Smooth muscle cell (in vitro differentiated cells): Measurements from ENCODE around the gene CEP131. TPM values are rescaled to one million over a fixed set of nuclear protein-coding genes. Genes with fewer than 3 reads are reported as not detected.
"Not testable (repeated sequence)": the region's sequence is repeated elsewhere in the genome, so short reads cannot be mapped to it uniquely, and the experiment has no call there.

Experiments
- DNase-seq: peaks from one replicate; lab custom pipeline; 2025; ENCODE audit not compliant: unreplicated experiment; lab: John Stamatoyannopoulos, UW
- H2AFZ ChIP-seq: fragments of 200-600 bp; sonication (generic); 2 replicates; pipeline ENCODE4 v1.6.0; 2016; ENCODE audit warnings: antibody characterized with exemption, low read depth, mild to moderate bottlenecking
- H3F3A ChIP-seq: fragments of 200-600 bp; sonication (generic); 2 replicates; pipeline ENCODE4 v1.6.0; 2017; ENCODE audit warnings: antibody characterized with exemption, low read depth
- H3K27ac ChIP-seq: fragments of 200-600 bp; sonication (generic); 2 replicates; pipeline ENCODE4 v1.5.1; 2016; ENCODE audit warnings: low read depth, mild to moderate bottlenecking
- H3K27me3 ChIP-seq: fragments of 200-600 bp; sonication (generic); 2 replicates; pipeline ENCODE4 v1.6.1; 2016; ENCODE audit warnings: low read depth, mild to moderate bottlenecking
- H3K36me3 ChIP-seq: fragments of 200-600 bp; sonication (generic); 2 replicates; pipeline ENCODE4 v1.5.1; 2016; ENCODE audit warnings: low read depth
- H3K4me1 ChIP-seq: fragments of 200-600 bp; sonication (generic); 2 replicates; pipeline ENCODE4 v1.5.1; 2016; ENCODE audit warnings: low read depth
- H3K4me2 ChIP-seq: fragments of 200-600 bp; sonication (generic); 2 replicates; pipeline ENCODE4 v1.6.0; 2016; ENCODE audit warnings: mild to moderate bottlenecking
- H3K4me3 ChIP-seq: fragments of 200-600 bp; sonication (generic); 2 replicates; pipeline ENCODE4 v1.5.1; 2016; ENCODE audit warnings: mild to moderate bottlenecking
- H3K79me2 ChIP-seq: fragments of 200-600 bp; sonication (generic); 2 replicates; pipeline ENCODE4 v1.6.0; 2016; ENCODE audit warnings: low read depth, mild to moderate bottlenecking
- H3K9ac ChIP-seq: fragments of 200-600 bp; sonication (generic); 2 replicates; pipeline ENCODE4 v1.6.0; 2016; ENCODE audit warnings: low read depth
- H3K9me3 ChIP-seq: fragments of 200-600 bp; sonication (generic); replicated peaks from 2 replicates; pipeline ENCODE4 v1.5.1; 2016; ENCODE audit warnings: low read depth
- H4K20me1 ChIP-seq: fragments of 200-600 bp; sonication (generic); 2 replicates; pipeline ENCODE4 v1.6.0; 2016; ENCODE audit warnings: low read depth
- WGBS: methylation state at CpG from one replicate; pipeline ENCODE4 v1.1.7; 2016; ENCODE audit warnings: low lambda C conversion rate; 5-methylcytosine and 5-hydroxymethylcytosine counted together
- polyA plus RNA-seq: library from polyadenylated mRNA; unstranded; fragments of >200 nt; fragmentation: Nextera tagmentation; extraction: Ambion mirVana; gene quantifications from 2 replicates; pipeline ENCODE4 v1.2.1, GENCODE V29; 2016
- total RNA-seq: library from RNA; depleted of rRNA; stranded (reverse); fragments of >200 nt; gene quantifications from 2 replicates; pipeline ENCODE4 v1.2.3, GENCODE V29; 2014
- TF ChIP-seq, protein P1 (sequence below): fragments of 200-600 bp; sonication (generic); IDR thresholded peaks from 2 replicates; pipeline ENCODE4 v1.5.1; 2017; ENCODE audit warnings: borderline replicate concordance, mild to moderate bottlenecking, antibody characterized with exemption; ENCODE audit not compliant: insufficient read depth, poor library complexity, severe bottlenecking

Gene CEP131
- total and polyA plus RNA-seq, 2 experiments from 2014 or later: 3.0 to 13.4 TPM

DNA sequence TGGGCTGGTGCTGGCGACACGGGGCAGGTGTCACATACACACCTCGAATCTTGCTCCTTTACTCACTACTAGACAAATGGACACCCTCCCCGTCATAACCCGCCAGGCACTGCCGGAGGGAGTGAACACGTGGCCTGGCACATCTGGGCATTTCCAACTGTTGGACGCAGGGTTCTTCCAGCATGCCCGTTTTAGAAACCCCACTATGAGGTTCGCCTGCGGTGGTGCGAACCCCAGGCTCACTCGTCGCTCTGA is 6.8 kb upstream of the CEP131 start:
- H3K4me2 ChIP-seq: no peak overlapping the region
- TF ChIP-seq, protein P1, sequence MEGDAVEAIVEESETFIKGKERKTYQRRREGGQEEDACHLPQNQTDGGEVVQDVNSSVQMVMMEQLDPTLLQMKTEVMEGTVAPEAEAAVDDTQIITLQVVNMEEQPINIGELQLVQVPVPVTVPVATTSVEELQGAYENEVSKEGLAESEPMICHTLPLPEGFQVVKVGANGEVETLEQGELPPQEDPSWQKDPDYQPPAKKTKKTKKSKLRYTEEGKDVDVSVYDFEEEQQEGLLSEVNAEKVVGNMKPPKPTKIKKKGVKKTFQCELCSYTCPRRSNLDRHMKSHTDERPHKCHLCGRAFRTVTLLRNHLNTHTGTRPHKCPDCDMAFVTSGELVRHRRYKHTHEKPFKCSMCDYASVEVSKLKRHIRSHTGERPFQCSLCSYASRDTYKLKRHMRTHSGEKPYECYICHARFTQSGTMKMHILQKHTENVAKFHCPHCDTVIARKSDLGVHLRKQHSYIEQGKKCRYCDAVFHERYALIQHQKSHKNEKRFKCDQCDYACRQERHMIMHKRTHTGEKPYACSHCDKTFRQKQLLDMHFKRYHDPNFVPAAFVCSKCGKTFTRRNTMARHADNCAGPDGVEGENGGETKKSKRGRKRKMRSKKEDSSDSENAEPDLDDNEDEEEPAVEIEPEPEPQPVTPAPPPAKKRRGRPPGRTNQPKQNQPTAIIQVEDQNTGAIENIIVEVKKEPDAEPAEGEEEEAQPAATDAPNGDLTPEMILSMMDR: no peak
- peaks cover 17% of the 10 kb centered on the region for H4K20me1 ChIP-seq
- DNase-seq: no peak
- H3K79me2 ChIP-seq: no peaks in the 10 kb centered on the region
- H2AFZ ChIP-seq: no peak overlapping the region
- H3K27me3 ChIP-seq: no peaks in the 10 kb centered on the region
- no peak overlapping the region for H3K4me3 ChIP-seq
- no peak overlapping the region for H3K27ac ChIP-seq
- H3K9me3 ChIP-seq: no peaks in the 10 kb centered on the region
- 97% methylated on average over 14 of the region's 14 CpGs for WGBS
- H3K9ac ChIP-seq: no peak overlapping the region
- no peaks in the 10 kb centered on the region for H3K4me1 ChIP-seq
- no peaks in the 10 kb centered on the region for H3K36me3 ChIP-seq
- no peaks in the 10 kb centered on the region for H3F3A ChIP-seq

DNA sequence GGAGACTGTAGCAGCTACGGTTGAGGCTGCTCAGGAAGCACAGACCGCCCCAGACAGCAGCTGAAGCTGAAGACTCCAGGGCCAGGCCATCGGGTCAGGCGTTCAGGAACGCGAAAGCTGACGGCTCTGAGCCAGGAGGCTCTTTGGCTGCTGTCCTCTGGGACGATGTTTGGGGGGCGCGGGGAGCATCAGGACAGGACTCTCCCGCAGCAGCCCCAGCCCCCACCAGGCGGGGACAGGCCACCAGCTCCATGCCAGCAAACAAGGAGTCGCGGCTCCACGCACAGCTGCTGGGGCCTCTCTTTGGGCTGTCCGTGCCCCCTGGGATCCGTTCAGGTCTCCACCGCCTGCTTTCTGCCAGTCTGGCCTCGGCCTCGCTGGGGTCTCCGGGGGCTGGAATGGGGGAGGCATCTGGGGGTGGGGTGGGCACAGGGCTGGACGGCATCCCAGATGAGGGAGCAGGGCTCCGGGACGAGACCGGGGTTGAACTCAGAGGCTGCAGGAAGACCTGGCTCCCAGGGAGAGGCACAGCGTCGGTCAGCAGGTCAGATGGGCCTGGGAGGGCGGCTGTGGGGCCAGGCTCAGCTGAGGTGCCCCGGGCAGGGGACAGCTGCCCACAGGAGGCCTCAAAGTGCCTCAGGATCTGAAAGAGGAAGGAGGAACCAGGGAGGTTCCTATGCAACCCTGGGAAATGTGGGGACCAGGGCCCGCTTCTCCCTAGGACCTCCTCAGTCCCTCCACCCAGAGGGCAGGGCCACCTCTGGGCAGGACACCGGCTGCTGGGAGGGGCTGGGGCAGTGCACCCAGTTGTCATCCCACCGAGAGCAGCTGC is 6.3 kb upstream of the CEP131 start:
- Histone ChIP-seq H3K79me2 (no peaks in the 10 kb centered on the region), H2AFZ (no peak overlapping the region), H3K9ac (no peak overlapping the region), H4K20me1 (peaks cover 11% of the 10 kb centered on the region), H3K4me3 (no peak overlapping the region), H3K27ac (no peak overlapping the region), H3K4me1 (no peaks in the 10 kb centered on the region), H3K27me3 (no peaks in the 10 kb centered on the region), H3K36me3 (no peaks in the 10 kb centered on the region), H3K9me3 (no peaks in the 10 kb centered on the region), H3F3A (no peaks in the 10 kb centered on the region), H3K4me2 (no peak overlapping the region)
- DNase-seq: no peak
- 98% methylated on average over 31 of the region's 32 CpGs for WGBS
- TF ChIP-seq, protein P1: no peak

- no peaks in the 10 kb centered on the region for H3K79me2 ChIP-seq
- H3K4me2 ChIP-seq: no peak overlapping the region
- H4K20me1 ChIP-seq: peaks cover 5% of the 10 kb centered on the region
- 93% methylated on average over 9 of the region's 9 CpGs for WGBS
- no peaks in the 10 kb centered on the region for H3F3A ChIP-seq
- peaks cover 4% of the 10 kb centered on the region for H3K4me1 ChIP-seq
- H3K27me3 ChIP-seq: no peaks in the 10 kb centered on the region
- no peaks in the 10 kb centered on the region for H3K9me3 ChIP-seq
- no peak overlapping the region for H2AFZ ChIP-seq
- H3K4me3 ChIP-seq: no peak overlapping the region
- H3K27ac ChIP-seq: no peak overlapping the region
- TF ChIP-seq, protein P1: no peak
- H3K9ac ChIP-seq: no peak overlapping the region
- no peaks in the 10 kb centered on the region for H3K36me3 ChIP-seq
- no peak for DNase-seq
Observed at GRCh38 chr17:81228420-81228819, 5.7 kb upstream of the CEP131 start.

- not testable (repeated sequence) for H3K27me3 ChIP-seq, H3K9ac ChIP-seq, H3K79me2 ChIP-seq, H4K20me1 ChIP-seq, H3K36me3 ChIP-seq, H3K4me2 ChIP-seq, DNase-seq, H3K27ac ChIP-seq, H3K4me3 ChIP-seq, H3K4me1 ChIP-seq, H3K9me3 ChIP-seq, H2AFZ ChIP-seq, H3F3A ChIP-seq
- WGBS: 95% methylated on average over 2 of the region's 2 CpGs
Observed at GRCh38 chr17:81227630-81228029, 4.9 kb upstream of the CEP131 start.
